GM19043 (cell line): ENCODE data around the gene SCN8A.
"Not testable (repeated sequence)": the region's sequence is repeated elsewhere in the genome, so short reads cannot be mapped to it uniquely, and the experiment has no call there.

Experiments
- ATAC-seq: cut with Tn5 transposase; IDR thresholded peaks from one replicate; pipeline ENCODE4 v1.9.1; 2021; ENCODE audit warnings: low read depth; ENCODE audit not compliant: unreplicated experiment

SCN8A gene

GRCh38 chr12:51621156-51621922 lies 30.3 kb downstream of the SCN8A start:
- ATAC-seq, result no peak

GRCh38 chr12:51622564-51622963 lies 31.5 kb downstream of the SCN8A start:
- ATAC-seq, result no peak

- no peak for ATAC-seq
These were observed 34.3 kb downstream of the SCN8A start for GRCh38 chr12:51625370-51625769.

GRCh38 chr12:51626115-51626514 lies 35.1 kb downstream of the SCN8A start:
- ATAC-seq, result no peak

GRCh38 chr12:51626629-51627028 lies 35.6 kb downstream of the SCN8A start:
- ATAC-seq, result no peak

GRCh38 chr12:51630256-51630880 lies 39.3 kb downstream of the SCN8A start:
- no peak for ATAC-seq

- ATAC-seq, result no peak
These were observed 40.0 kb downstream of the SCN8A start for GRCh38 chr12:51630986-51631385.

- no peak for ATAC-seq
These were observed 40.6 kb downstream of the SCN8A start for GRCh38 chr12:51631591-51631990.

GRCh38 chr12:51632623-51633022 lies 41.6 kb downstream of the SCN8A start:
- ATAC-seq, result no peak

- ATAC-seq, result no peak
These were observed 44.3 kb downstream of the SCN8A start for GRCh38 chr12:51635346-51635745.

GRCh38 chr12:51636581-51636980 lies 45.5 kb downstream of the SCN8A start:
- no peak for ATAC-seq

- no peak for ATAC-seq
These were observed 46.0 kb downstream of the SCN8A start for GRCh38 chr12:51636986-51637385.

- ATAC-seq, result no peak
These were observed 48.3 kb downstream of the SCN8A start for GRCh38 chr12:51639361-51639760.

- ATAC-seq, result no peak
These were observed 51.3 kb downstream of the SCN8A start for GRCh38 chr12:51642286-51642685.

GRCh38 chr12:51643951-51644350 lies 52.9 kb downstream of the SCN8A start:
- ATAC-seq, result no peak

GRCh38 chr12:51644691-51645090 lies 53.7 kb downstream of the SCN8A start:
- ATAC-seq, result not testable (repeated sequence)

- no peak for ATAC-seq
These were observed 54.9 kb downstream of the SCN8A start for GRCh38 chr12:51645961-51646360.

GRCh38 chr12:51647647-51648046 lies 56.6 kb downstream of the SCN8A start:
- no peak for ATAC-seq

GRCh38 chr12:51653431-51653830 lies 62.4 kb downstream of the SCN8A start:
- no peak for ATAC-seq

GRCh38 chr12:51661199-51661598 lies 70.2 kb downstream of the SCN8A start:
- ATAC-seq, result no peak

GRCh38 chr12:51661836-51662235 lies 70.8 kb downstream of the SCN8A start:
- no peak for ATAC-seq

GRCh38 chr12:51662728-51663154 lies 71.7 kb downstream of the SCN8A start:
- no peak for ATAC-seq
